ENCODE results near the gene MANSC4.

MANSC4 gene

DNA sequence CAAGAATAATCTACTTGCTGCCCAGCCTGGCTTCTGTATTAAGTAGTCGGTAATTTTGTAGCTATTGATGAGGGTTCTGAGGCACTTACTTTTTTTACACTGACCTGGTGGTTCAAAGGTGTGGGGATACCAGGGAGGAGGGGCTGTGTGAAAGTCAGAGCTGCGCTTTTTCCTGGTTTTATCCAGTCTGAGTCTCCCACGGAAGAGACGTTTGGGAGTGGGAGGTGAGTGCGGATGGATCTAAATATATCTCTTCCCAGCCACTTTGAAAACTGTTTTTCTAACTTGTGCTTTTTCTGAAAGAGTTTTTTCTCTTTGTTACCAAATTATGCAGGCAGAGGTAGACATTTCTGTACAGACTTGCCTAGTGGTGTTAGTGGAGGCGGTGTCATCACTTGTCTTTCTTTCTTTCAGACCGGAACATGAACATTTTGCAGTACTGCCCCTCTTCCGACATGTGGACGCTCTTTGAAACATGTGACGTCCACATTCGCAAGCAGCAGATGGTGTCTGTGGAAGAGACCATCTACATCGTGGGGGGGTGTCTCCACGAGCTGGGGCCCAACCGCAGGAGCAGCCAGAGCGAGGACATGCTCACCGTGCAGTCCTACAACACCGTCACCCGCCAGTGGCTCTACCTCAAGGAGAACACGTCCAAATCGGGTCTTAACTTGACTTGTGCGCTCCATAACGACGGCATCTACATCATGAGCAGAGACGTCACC is 17.4 kb upstream of the MANSC4 start:
- no peak for DNase-seq

DNA sequence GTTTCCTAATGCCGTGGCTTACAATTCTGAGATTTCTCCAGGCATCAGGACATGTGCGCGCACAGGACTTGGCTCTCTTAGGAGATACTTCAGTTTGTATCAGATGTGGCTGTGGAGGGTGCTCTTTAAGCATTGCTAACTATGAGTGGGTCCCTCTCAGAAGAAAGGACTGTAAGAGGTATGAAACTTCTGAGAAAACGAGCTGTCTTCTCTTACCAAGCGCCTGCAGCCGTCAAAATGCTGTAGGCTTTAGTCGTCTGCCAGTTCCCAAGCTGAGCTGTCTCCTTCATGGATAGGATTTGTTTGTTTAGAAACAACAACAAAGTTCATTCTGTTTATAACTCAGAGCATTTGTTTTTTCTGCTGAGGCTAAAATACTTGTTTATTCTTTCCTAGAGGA is 16.1 kb upstream of the MANSC4 start:
- no peak for DNase-seq

DNA sequence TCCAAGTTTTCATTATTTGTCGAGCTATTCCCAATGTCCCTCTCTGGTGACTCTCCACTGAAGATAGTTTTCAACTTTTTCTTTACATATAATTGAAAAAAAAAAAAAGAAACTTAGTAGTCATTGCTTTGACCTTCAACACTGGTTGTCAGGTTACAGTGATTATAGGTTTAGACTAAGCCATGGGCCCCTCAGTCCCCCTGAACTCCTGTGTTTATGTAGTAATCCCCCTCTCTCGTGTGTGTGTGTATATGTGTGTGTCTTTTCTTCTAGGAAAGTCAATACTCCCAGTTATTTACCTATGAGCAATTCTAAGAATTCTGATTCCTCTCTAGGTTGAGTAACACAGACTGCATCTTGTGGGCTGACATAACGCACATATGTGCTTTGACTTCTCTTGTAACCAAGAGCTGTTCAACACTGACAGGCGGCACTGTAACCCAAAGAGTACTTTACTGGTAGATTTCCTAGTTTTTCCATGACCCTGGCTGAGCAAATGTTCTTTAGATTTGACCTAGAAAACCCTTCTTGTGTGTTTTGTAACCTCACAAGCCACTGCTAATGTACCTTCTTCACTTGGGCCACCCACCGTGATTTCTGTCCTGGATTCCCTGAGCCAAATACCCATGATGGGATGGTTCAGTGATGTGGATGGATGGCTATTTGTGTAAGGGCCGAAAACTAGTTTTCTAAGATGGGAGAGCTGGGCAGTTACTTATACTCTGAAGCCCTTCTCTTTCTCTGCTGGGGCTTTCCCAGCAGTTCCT is 15.0 kb upstream of the MANSC4 start:
- DNase-seq, result no peak

DNA sequence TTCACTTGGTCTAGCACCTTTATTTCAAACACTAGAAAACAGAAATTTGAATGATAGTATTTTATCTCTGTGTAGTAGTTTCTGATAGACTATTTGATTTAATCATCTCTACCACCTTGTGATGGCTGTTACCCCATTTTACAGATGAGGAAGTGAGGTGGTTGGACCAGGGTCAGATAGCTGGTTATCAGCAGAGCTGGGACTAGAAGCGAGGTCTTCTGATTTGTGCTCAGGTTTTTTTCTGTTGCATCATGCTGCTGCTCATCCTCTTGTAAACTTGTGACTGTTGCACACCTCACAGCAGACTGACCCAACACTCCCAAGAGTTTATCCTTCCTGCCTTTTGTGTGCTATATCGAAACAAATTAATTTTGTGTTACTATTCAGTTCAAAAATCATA is 10.1 kb upstream of the MANSC4 start:
- no peak for DNase-seq

DNA sequence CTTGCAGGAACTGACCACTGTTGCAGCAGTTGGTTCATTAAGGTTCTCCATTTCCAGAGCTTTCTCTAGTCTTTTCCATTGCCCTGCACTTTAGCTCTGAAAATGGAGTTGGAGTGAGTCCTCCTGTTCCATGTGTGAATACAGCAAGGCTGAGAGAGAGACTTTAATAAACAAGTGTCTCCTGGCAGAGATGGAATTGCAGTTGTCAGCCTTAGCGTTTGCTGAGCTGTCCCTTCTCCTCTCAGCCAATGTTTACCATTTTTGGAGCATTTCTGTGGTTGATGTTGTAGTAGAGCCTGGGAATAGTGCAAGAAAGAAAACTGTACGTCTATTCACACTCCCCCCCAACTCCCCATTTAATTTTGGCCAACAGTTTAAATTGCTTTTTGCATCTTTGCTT is 7.5 kb upstream of the MANSC4 start:
- no peak for DNase-seq

DNA sequence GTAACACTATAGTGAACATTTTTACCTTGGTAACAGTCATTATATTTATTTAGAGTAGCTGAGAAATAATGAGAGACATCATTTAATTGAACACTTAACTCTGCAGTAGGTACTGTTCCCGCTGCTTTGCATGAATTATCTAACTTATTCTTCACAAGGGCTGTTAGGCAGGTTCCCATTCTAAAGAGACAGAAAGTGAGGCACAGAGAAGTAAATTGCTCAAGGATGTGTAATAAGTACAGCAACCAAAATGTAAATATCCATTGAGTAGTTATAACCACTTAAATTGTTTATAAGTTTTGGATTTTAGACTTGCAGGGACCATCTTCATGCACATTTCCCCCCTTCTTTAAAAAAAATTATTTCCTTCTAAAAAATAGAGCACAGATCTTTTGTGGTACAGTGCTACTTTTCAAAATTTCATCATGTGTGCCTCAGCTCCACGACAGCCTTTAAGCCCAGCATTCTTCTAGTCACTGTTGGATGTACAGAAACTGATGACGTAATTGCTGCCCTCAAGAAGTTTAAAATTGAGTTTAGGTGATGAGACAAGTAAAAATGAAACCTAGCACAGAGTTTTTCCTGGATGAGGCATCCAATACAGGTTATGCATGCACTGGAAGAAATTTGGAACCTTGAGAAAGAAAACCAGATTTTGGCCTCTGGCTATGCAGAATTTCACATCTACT is 6.0 kb upstream of the MANSC4 start:
- no peak for DNase-seq

DNA sequence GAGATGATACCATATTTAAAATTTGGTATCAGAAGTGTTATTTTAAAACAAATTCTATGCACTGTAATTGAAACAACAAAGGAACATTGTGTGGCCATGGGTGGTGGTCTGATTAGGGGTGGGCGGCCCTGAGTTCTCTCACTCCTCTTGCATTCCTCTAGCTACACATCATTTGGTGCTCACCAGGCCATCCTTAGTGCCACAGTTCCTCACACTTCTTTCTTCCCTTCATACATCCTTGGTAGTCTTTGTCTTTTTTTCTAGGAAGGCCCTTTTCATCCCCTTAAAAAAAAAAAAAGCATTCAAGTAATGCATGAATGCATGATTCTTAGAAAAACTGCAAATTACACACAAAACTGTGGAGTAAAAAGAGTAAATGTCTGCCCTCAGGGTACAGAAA is 2.4 kb upstream of the MANSC4 start:
- no peak for DNase-seq

DNA sequence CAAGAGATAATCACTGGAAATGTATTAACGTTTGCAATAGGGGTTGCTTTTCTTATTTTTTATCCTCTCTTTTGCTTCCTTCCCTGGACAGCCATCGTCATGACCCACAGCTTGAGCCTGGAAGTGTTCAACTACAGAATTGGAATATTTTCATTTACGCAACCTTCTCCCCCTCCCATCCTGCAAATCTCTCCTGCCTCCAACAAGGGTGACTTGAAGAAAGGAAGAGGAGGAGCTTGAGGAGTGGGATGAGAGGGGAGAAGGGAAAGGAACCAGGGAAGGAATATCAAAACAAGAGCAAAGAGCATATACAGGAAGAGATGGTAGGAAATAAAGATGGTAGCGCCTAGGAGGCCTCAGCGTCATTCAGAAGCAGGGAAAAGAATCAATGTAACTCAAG is 1.6 kb upstream of the MANSC4 start:
- DNase-seq, result no peak

DNA sequence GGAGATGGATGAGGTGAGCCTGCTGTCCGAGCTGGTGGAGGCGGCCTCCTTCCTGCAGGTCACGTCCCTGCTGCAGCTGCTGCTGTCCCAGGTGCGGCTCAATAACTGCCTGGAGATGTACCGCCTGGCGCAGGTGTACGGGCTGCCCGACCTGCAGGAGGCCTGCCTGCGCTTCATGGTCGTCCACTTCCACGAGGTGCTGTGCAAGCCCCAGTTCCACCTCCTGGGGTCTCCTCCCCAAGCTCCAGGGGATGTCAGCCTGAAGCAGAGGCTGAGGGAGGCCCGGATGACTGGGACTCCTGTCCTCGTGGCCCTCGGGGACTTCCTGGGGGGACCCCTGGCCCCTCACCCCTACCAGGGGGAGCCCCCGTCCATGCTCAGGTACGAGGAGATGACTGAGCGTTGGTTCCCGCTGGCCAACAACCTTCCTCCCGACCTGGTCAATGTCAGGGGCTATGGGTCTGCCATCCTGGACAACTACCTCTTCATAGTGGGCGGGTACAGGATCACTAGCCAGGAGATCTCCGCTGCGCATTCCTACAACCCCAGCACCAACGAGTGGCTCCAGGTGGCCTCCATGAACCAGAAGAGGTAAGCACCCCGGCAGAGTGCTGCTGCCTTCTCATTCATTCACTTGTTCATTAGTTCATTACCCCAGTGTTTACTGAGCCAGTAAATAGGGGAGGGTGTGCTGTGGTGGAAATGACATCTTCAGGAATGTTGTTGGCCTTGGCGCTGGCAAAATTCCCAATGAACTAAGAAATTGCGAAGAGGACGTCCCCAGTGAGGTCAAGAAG is 774 bp upstream of the MANSC4 start:
- no peak for DNase-seq

DNA sequence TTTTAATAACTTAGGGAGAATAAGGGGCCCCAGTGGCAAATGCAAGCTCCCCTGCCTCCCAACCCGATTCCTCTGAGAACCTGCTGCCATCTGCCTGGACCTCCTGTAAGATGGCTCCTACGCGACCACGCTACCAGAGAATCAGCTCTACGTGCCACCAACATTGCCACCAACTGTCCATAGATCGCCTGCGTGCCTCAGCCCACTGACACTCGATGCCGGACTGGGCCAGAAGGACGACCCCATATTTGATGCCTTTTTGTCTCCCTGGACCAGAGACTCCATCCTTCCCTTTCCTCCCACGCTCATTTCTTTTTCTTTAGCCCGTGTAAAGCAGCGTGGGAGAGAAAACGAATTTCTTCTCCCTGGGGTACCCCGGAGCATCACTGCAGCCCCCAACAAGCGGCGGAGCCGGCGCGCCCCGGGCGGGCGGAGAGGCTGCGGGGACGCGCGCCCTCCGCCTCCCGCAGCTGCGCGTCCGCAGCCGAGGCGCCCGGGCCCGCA is 568 bp downstream of the MANSC4 start:
- no peak for DNase-seq

DNA sequence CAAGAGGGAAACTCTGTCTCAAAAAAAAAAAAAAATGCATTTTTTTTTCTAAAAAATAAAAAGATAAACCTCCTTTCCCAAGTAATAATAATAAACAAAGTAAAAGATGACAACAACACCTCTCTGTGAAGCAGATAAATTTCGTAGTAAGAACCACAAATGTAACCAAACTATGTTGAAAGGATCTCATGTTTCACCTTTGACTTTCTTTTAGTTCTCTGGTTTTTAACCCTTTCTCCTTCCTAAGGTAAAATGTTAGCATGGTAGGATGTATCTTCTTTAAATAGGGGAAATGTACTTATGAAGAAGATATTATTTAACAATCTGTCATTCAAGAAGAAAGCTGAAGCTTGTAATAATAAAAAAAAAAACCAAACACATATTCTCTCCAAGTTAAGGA is 1.8 kb downstream of the MANSC4 start:
- DNase-seq, result no peak

DNA sequence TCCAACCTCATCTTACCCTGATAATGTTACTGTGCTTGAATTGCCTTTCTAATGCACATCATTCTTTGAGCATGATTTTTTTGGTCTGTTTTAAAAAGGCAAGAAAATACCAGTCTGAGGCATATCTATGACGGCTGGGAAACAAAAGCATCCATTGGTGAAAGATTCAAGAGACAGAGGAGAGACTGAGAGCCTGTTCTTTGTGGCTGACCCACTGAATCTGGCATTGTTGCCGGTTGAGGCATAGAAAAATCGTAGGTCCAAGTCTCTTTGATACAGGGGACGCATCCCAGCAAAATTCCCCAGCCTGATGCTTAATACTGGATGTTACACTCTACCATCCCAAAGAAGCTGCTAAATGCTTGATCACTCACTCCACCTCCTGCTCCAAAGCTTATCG is 2.9 kb downstream of the MANSC4 start:
- DNase-seq, result no peak

DNA sequence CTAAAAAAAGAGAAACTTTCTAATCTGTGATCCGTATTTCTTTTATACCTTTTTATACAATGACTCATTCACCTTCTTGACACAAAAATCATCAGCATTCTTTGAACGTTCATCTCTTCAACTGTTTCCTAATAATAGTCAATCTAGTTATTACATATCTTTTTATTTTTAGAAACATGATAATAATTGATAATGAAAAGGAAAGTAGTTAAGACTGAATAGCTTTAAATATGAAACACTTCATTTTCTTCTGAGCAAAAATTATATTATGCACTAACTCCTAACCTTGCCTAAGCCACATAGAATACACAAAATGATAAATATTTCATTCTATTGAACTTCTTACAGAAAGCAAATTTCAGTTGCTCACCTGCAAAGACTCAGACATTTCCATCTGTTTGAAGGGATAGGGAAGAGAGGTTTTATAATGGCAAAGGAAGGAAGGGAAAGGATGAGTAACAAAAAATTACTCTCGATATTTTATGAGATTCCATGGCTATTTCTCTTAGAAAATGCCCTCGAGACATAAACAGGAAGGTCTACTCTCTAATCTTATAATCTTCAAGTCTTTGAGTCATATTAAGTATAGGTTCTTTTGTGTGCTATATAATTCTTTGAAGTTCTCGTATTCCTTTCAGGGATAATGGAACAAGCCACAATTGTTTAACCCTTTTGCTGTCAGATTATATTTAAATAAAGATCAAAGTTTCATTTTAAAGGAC is 7.5 kb downstream of the MANSC4 start:
- DNase-seq, result no peak

DNA sequence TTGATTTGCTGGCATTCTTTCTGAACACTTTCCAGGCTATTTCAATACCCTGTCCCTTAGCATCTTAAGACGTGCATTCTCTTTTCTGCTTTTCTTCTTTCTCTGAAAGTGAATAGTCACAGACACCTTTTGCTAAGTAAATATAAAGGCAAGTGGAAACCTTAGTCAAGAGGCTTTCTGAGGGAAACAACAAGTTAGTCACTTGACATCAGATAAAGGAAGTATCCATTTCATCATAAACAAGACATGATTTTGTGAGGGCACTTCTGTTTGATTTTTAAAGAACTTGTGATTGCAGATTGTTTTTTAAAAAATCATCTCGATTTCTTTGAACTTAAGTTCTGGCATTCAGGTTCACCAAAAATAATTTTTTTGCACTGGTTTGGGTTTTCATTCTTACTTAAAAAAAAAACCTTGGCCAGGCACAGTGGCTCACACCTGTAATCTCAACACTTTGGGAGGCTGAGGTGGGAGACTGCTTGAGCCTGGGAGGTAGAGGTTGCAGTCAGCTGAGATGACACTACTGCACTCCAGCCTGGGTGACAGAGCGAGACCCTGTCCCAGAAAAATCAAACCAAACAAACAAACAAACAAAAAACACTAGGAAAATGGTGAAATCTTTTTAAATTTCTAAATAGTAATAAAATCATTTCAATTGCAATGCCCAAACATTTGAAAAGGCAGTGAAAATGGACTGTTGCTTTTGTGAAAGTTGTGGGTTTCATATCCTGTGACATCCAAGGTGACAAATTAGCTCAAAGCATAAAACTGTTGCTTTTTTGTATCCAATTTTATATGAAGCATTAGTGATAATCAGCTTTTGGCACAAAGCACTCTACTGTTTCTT is 8.3 kb downstream of the MANSC4 start:
- DNase-seq, result no peak

DNA sequence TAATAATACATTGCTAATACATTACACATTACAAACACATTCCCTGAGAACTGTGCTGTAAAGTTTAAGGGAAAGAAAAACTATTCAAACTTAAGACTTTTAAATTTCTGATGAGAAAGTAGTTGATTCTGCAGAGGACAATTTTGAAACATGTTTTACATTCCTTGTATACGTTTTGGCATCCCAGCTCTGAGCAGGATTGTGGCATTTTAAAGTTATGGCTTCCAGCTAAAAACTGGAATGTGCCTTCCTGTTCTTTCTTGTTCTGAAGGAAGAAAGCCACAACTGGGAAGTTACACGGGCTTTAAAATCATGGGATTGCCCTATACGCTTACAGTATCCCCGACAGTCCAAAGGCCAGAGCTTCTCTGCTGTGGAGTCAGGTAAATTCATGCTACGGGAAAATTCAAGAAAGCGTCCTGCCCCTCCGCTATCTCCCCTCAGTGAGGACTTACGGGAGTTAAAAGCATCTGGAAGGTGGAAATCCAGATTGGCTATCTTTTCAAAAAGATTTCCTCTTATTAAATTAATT is 10.8 kb downstream of the MANSC4 start:
- no peak for DNase-seq

DNA sequence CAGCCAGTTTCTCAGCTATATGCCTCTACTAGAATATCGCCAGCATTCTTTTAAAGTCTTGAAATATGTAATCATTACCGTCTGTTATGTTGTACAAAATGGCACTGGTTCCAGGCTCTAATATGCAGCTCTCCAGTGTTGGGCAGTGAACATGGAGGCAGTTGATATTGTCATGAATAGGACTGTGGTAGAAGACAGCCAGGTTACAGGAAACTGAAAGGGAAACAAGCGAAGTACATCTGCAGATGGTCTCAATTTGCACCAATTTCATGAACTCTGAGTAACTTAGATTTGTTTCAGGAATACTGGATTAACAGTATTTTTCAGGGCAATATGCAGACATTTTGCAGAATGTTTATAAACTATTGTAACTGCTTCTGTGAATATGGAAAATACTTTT is 13.4 kb downstream of the MANSC4 start:
- no peak for DNase-seq

DNA sequence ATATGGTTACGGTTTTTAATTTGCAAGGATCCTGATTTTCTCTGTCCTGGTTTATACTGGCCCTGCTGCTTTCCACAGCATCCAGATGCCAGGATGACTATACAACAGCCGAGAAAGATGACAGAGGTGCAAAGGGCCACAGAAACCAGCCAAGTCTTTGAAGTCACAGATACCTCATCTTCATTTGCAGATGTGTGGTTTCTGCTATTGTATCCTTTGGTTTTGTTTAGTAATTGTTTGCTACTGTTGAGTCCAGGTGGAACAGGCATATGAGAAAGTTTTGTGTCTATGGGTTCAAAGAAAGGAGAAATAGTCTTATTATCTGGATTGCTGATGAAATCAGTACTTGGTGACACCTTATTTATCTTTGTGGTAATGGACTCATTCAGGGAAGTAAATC is 17.3 kb downstream of the MANSC4 start:
- DNase-seq, result no peak

DNA sequence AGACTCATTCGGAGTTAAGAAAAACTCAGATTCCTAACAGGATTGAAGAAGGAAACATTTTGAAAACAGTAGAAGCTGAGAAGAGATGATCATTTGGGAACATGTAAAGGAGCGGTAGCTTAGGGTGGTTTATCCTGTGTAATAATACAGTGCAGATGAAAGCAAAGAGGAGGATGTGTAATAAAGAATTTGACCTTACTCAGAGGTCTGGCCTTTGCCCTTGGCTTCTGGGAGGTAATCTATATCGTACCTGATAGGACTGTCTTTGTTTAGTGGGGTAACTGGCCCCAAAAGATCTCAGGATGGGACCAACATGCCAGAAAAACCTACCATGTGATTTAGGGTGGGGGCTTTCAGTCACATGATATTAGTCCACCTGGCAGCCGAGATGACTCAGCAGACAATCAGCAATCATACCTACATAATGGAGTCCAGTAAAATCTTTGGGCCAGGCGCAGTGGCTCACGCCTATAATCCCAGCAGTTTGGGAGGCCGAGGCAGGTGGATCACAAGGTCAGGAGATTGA is 23.3 kb downstream of the MANSC4 start:
- DNase-seq, result no peak

DNA sequence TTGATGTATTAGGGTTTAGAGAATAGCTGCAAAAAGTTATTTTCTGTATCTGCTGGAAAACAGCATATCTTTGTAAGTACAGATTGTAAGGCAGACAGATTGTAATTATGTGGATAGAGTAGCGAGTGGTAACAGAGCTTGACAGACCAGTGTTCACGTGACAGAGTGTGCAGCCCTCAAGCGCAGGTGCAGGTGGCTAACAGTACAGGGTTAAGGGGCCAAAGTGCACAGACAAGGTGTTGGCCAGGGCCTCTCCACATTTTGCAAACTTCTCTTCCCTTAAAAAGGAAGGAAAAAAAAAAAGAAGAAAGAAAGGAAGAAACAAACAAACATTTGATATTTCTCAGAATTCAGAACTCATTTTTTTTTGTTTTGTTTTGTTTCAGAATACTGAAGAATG is 25.2 kb downstream of the MANSC4 start:
- no peak for DNase-seq

DNA sequence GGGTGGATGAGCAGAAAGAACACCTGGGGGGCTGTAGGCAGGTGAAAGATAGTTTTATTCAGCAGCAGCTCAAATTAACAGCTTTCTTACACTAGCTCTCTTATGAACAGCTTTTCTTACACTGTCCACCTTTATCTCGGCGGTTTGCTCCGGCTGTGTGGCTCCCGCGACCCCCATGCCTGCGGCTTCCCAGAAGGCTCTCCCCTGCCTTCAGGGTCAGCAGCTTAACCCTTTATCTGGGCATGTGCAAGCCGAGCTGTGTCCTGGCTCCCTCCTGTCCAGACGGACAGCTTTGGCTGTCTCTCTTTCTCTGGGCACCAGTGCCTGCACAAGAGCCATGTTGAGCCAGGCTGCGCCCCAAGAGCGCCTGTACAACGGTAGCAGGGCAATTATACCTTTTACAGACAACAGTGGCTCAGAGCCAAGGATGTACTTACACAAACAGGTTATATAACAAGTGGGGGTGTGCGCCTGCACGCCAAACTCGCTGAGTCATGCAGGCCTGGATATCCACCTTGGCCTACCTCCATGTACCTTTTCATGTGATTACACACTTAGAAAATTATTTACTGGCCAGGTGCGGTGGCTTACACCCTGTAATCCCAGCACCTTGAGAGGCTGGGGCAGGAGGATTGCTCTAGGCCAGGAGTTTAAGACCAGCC is 28.5 kb downstream of the MANSC4 start:
- DNase-seq, result no peak
